K562 (cell line): ENCODE data around the gene MOB3C. TPM values are rescaled to one million over a fixed set of nuclear protein-coding genes. Genes with fewer than 3 reads are reported as not detected.

Source experiments
- ATF3 ChIP-seq, 2 experiments: fragments of 450-650 bp in 1 of 2; sonication (generic) in 1 of 2; formaldehyde crosslinking in 1 of 2; IDR thresholded peaks in 1 of 2; conservative IDR thresholded peaks in 1 of 2; 2 replicates each; pipeline versions ENCODE4 v1.6.1 to v1.8.1; 2016 to 2023; ENCODE audit warnings: mild to moderate bottlenecking in 2 of 2, moderate library complexity in 2 of 2, inconsistent platforms in 1 of 2, missing genetic modification reagents in 1 of 2
- CBFB ChIP-seq: sonication (generic); formaldehyde crosslinking; IDR thresholded peaks from 2 replicates; pipeline ENCODE4 v1.4.0; 2020; ENCODE audit warnings: mild to moderate bottlenecking, missing genetic modification reagents
- DIDO1 ChIP-seq: fragments of 450-650 bp; IDR thresholded peaks from 2 replicates; pipeline ENCODE4 v1.6.1; 2016; ENCODE audit warnings: low read depth, missing biosample characterization, missing genetic modification characterization
- ESRRA ChIP-seq: fragments of 450-650 bp; IDR thresholded peaks from 2 replicates; pipeline ENCODE4 v1.6.1; 2014; ENCODE audit warnings: low read depth, mild to moderate bottlenecking, moderate library complexity, borderline replicate concordance
- FOS ChIP-seq: IDR thresholded peaks from 3 replicates; pipeline ENCODE4 v1.6.1; 2011; ENCODE audit not compliant: insufficient read length; ENCODE audit errors: extremely low read depth
- FOSL1 ChIP-seq: fragments of 200-800 bp; sonication (Bioruptor generic); conservative IDR thresholded peaks from 2 replicates; pipeline ENCODE4 v1.6.1; 2016; ENCODE audit warnings: missing genetic modification characterization, missing compliant biosample characterization
- FOXJ2 ChIP-seq: fragments of 200-800 bp; sonication (Bioruptor generic); IDR thresholded peaks from 2 replicates; pipeline ENCODE4 v1.6.1; 2016; ENCODE audit warnings: missing genetic modification characterization, missing compliant biosample characterization
- HDAC2 ChIP-seq: fragments of 450-650 bp; IDR thresholded peaks from 2 replicates; pipeline ENCODE4 v1.6.1; 2016; ENCODE audit warnings: mild to moderate bottlenecking
- KDM1A ChIP-seq, 2 experiments: fragments of 450-650 bp; IDR thresholded peaks; 2 replicates each; pipeline ENCODE4 v1.6.1; 2016; ENCODE audit warnings: mild to moderate bottlenecking in 2 of 2
- KLF1 ChIP-seq: fragments of 450-650 bp; IDR thresholded peaks from 2 replicates; pipeline ENCODE4 v1.6.1; 2016; ENCODE audit warnings: missing genetic modification characterization, missing compliant biosample characterization
- MXI1 ChIP-seq: IDR thresholded peaks from 2 replicates; pipeline ENCODE4 v1.6.1; 2011; ENCODE audit warnings: low read depth, mild to moderate bottlenecking, improper control_type of control experiment, low read length
- NCOA1 ChIP-seq: fragments of 450-650 bp; IDR thresholded peaks from 2 replicates; pipeline ENCODE4 v1.6.1; 2016; ENCODE audit warnings: low read depth
- NCOR1 ChIP-seq: fragments of 450-650 bp; IDR thresholded peaks from 2 replicates; pipeline ENCODE4 v1.6.1; 2016; ENCODE audit warnings: mild to moderate bottlenecking, moderate library complexity
- NFYB ChIP-seq: IDR thresholded peaks from 2 replicates; pipeline ENCODE4 v1.6.1; 2011; ENCODE audit warnings: mild to moderate bottlenecking, moderate library complexity; ENCODE audit not compliant: insufficient read length; ENCODE audit errors: extremely low read depth
- PRPF4 ChIP-seq: fragments of 200-400 bp; formaldehyde crosslinking; IDR thresholded peaks from one replicate; pipeline ENCODE4 v1.6.1; 2017; ENCODE audit warnings: low read length, low read depth, mild to moderate bottlenecking; ENCODE audit not compliant: insufficient read depth, poor library complexity, severe bottlenecking
- SREBF1 ChIP-seq: fragments of 150-350 bp; IDR thresholded peaks from 2 replicates; pipeline ENCODE4 v1.6.1; 2014; ENCODE audit warnings: antibody characterized with exemption, low read depth, low read length, borderline replicate concordance
- TCF3 ChIP-seq: sonication (generic); formaldehyde crosslinking; IDR thresholded peaks from 2 replicates; pipeline ENCODE4 v1.4.0; 2020; ENCODE audit warnings: mild to moderate bottlenecking, missing genetic modification reagents
- ZNF778 ChIP-seq: fragments of 450-650 bp; formaldehyde crosslinking; IDR thresholded peaks from 2 replicates; pipeline ENCODE4 v1.4.0; 2020; ENCODE audit warnings: mild to moderate bottlenecking, moderate library complexity
- ZNF830 ChIP-seq: fragments of 250-450 bp; sonication (Bioruptor Pico); IDR thresholded peaks from 2 replicates; pipeline ENCODE4 v1.5.0; 2021; ENCODE audit warnings: mild to moderate bottlenecking
- polyA plus RNA-seq, 8 experiments: library from polyadenylated mRNA; depleted of rRNA in 4 of 8; stranded (reverse) in 5 of 8; unstranded in 3 of 8; fragments of >200 nt; fragmentation: Nextera tagmentation in 2 of 8; fragmentation: Illumina TruSeq in 1 of 8; extraction: Ambion mirVana in 2 of 8; extraction: Trizol in 1 of 8; gene quantifications; 2 replicates each; pipeline versions ENCODE4 v1.2.1 to v1.2.3, GENCODE V29; 2011 to 2014; ENCODE audit warnings: inconsistent platforms in 1 of 8, missing spikeins in 1 of 8
- total RNA-seq, 7 experiments: library from RNA; depleted of rRNA in 6 of 7; stranded (reverse); fragments of >200 nt in 6 of 7; fragmentation: Illumina TruSeq in 2 of 7; extraction: Trizol in 2 of 7; gene quantifications; 2 replicates each; pipeline versions ENCODE4 v1.2.1 to v1.2.3, GENCODE V29; 2011 to 2021; ENCODE audit warnings: low replicate concordance in 1 of 7

The MOB3C gene
- total and polyA plus RNA-seq, 9 of the 15 experiments (the other 6 are each of a cell fraction or from before 2014, with no cell fraction given): 1.0 to 7.5 (median 3.7) TPM

GRCh38 chr1:46580140-46580903 is 36.3 kb downstream of the MOB3C start (continued):
- no peak for TF ChIP-seq KLF1
- peak; percentile 29 to 51; a peak in 2 of 4 replicates for TF ChIP-seq KDM1A (IDR thresholded peaks at IDR 0.05)
- no peak for TF ChIP-seq SREBF1
- TF ChIP-seq ZNF778: no peak
- no peak for TF ChIP-seq NCOA1
- no peak for TF ChIP-seq NFYB
- TF ChIP-seq MXI1: no peak
- 0 out of 2 replicates have a peak, but pooled peaks have one; percentile 19 for TF ChIP-seq TCF3
- peak; percentile 62 for TF ChIP-seq ATF3 (IDR thresholded peaks at IDR 0.05)
- no peak for TF ChIP-seq ATF3 (CRISPR knock-in tag; conservative IDR thresholded peaks at IDR 0.05)
- TF ChIP-seq CBFB (CRISPR knock-in tag): no peak
- TF ChIP-seq HDAC2: peak; percentile 28; the same call in 1 of the 2 replicates
- no peak for TF ChIP-seq ESRRA
- no peak for TF ChIP-seq PRPF4
- no peak for TF ChIP-seq NCOR1
- TF ChIP-seq FOSL1 (tag): peak; percentile 70
- no peak for TF ChIP-seq DIDO1 (tag)
- no peak for TF ChIP-seq FOXJ2 (tag)
- no peak for TF ChIP-seq ZNF830 (CRISPR knock-in tag)
- TF ChIP-seq FOS: no peak
